ENCODE measurements around the gene S100B.
A peak's percentile ranks its signal among the peaks of the same experiment; 100 is the strongest.

Gene S100B

DNA sequence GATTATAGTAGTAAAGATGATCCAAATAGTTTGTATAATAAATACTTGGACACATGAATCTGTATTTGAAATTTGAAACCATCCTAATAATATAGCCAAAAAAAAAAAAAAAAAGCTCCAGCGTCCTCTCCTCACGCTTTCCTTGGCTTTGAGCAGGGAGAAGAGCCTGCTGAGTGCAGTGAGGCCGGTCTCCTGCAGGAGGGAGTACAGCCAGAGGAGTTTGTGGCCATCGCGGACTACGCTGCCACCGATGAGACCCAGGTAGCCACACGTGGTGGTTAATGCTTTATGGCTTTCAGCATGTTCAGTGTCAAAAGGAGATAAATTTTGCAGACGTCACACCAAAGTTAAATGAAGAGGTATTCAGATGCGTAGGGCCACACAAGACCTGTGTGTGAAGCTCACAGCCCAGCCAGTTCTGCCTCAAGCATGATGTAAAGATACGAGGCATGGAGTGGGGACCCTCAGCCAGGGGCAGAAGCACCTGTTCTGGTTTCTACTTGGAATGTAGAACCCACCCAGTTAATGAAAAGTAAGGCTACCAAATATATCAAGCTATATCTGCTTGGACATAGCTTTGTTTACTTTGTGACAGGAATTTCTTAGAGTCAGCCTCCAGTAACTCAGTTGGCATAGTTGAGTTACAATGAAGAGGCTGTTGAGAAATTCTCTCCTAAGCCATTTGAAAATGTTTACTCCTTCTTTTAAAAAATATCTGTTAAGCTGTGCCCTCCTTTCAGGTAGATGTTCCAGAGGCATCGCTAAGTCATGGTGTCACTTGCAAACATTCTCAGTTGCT lies 38.7 kb upstream of the S100B start:
- TF ChIP-seq, protein P1, sequence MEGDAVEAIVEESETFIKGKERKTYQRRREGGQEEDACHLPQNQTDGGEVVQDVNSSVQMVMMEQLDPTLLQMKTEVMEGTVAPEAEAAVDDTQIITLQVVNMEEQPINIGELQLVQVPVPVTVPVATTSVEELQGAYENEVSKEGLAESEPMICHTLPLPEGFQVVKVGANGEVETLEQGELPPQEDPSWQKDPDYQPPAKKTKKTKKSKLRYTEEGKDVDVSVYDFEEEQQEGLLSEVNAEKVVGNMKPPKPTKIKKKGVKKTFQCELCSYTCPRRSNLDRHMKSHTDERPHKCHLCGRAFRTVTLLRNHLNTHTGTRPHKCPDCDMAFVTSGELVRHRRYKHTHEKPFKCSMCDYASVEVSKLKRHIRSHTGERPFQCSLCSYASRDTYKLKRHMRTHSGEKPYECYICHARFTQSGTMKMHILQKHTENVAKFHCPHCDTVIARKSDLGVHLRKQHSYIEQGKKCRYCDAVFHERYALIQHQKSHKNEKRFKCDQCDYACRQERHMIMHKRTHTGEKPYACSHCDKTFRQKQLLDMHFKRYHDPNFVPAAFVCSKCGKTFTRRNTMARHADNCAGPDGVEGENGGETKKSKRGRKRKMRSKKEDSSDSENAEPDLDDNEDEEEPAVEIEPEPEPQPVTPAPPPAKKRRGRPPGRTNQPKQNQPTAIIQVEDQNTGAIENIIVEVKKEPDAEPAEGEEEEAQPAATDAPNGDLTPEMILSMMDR (IDR thresholded peaks at IDR 0.05; ENCODE audit: insufficient read depth, missing control alignments), result no peak
- DNase-seq (ENCODE audit: insufficient read length, low spot score) (no peak), FAIRE-seq (no peak)

DNA sequence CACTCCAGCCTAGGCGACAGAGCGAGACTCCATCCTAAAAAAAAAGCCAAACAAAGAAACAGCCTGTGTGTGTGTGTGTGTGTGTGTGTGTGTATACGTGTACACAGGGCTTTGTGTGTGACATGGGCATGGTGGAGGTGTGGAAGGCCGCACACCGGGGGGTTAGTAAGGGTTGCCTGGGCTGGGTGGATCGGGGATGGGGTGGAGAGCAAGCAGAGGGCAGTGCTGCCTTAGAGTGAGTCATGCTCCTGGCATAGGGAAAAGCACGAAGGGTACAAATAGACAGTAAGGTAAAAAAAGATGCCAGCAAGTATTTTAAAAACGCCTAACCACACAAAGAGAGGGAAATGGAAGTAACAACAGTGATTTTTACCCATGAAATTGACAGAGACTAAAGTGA lies 36.8 kb upstream of the S100B start:
- no peak for DNase-seq (ENCODE audit: insufficient read length, low spot score)
- TF ChIP-seq, protein P1 (IDR thresholded peaks at IDR 0.05; ENCODE audit: insufficient read depth, missing control alignments), result no peak
- no peak for FAIRE-seq

DNA sequence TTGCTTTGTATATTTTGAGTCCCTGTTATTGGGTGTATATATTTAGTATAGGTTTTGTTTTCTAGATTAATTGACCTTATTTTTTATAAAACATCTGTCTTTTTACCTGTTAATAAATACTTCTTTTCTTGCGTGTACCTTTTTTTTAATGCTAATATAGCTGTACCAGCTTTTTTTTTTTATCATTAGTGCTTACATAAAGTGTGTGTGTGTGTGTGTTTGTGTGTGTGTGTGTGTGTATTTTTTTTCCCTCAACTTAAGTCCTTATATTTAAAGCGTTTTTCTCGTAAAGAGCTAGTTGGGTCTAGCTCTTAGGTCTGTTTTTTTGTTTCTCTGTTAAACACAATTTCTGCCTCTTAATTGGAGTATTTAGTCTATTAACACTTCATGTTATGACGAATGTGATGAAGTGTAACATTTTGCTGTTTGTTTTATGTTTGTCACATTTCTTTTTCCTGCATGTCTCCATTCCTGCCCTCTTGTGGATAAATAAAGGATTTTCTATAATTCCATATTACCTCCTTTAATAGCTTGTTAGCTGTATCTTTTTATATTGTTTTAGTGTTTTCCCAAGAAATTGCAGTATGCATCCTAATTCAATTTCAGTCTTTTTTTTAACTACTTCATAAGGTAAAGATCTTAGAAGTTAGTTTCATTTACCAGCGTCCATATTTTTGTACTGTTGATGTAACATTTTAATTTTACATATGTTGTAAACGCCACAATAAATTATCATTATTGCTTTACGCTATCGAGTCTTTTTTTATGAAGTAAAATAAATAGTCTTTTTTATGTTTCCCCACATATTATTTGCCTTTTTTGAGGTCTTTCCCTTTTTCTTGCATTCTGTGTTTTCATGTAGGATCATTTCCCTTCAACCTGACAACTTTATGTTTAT lies 34.9 kb upstream of the S100B start:
- no peak for FAIRE-seq
- TF ChIP-seq, protein P1 (IDR thresholded peaks at IDR 0.05; ENCODE audit: insufficient read depth, missing control alignments), result peak; percentile 38
- no peak for DNase-seq (ENCODE audit: insufficient read length, low spot score)

DNA sequence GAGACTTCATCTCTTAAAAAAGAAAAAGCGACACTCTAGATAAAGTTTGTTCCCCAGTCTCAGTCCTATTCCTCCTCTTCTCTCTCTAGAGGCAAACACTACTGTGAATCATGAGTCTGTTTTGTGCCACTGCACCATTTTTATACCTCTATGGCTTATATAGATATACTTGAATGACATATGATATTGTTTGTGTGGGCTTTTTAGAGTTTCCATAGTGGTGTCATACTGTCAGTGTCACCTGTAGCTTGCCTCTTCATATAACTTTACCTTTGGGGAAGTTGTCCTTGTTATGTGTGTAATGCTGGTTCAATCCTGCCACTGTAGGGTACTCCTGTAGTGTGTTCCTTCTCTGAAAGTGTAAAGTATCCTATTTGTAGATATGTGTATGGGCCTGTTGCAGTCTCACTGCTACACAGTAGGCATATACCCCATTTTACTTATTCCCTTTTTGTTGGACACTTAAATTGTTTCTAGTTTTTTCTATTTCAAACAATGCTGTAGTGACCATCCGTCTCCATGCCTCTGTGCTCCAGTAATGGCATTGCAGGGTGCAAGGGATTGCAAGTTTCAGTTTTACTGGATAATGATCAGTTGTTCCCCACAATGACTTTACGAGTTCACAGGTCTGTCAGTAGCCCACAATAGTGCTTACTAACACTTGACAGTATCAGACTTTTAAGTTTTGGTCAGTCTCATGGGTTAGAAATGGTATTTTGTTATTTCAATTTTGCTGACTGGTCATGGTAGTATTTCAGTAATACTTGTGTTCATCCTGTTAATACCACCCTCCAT lies 33.3 kb upstream of the S100B start:
- no peak for FAIRE-seq
- DNase-seq (ENCODE audit: insufficient read length, low spot score), result no peak

DNA sequence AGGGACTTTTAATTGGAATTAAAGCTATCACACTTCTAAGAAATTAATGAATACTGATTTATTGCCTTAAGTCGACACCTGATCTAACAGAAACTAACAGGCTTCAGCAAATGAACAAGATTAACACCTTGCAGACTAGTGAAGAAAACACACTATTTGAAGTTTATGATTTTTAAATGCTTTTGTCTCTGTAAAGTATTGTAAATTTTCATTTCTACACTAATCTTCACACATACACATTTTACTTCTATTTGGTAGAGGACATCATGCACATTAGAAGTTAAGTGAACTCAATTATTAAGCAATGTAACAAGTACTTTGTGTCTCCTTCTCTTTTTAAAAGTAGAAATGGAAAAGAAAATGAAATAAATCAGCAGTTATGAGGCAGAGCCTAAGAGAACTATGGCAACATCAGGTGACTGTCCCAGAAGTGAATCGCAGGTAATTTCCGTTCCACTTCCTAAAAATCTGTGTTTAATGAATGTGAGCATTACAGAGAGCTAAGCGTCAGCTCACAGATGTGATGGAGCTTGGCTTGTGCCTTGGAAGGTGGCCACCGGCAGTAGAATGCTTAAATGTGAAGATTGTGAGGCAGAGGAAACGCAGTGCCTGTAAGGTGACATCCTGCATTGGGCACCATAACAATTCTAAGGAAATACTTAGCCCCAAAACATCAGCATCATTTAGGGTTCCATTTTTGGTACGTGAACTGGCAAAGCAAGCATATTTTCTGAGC lies 31.8 kb upstream of the S100B start:
- no peak for FAIRE-seq
- TF ChIP-seq, protein P1 (IDR thresholded peaks at IDR 0.05; ENCODE audit: insufficient read depth, missing control alignments), result no peak
- no peak for DNase-seq (ENCODE audit: insufficient read length, low spot score)

More for the DNA sequence above, 33.3 kb upstream of the S100B start:
- TF ChIP-seq, protein P1 (IDR thresholded peaks at IDR 0.05; ENCODE audit: insufficient read depth, missing control alignments), result no peak

DNA sequence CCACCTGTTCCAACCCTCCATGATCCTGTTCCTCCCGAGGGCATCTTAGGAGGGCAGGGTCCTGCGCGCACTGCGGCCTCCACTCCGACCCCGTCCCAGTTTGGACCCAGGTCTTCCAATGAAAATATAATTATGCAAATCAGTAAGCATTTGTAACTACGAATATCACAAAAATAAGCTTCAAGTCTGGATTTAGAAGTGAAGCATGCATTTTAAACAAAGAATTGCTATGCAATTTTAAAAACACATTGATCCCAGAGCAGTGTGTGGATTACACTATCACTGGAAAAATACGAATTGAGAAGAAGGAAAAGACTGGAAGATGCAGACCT lies 31.3 kb upstream of the S100B start:
- no peak for FAIRE-seq

More for the DNA sequence above, 31.3 kb upstream of the S100B start:
- TF ChIP-seq, protein P1 (IDR thresholded peaks at IDR 0.05; ENCODE audit: insufficient read depth, missing control alignments), result no peak
- DNase-seq (ENCODE audit: insufficient read length, low spot score), result no peak
